ENCODE results near the gene EXPH5.
"Not testable (repeated sequence)": the region's sequence is repeated elsewhere in the genome, so short reads cannot be mapped to it uniquely, and the experiment has no call there.

Gene EXPH5

DNA sequence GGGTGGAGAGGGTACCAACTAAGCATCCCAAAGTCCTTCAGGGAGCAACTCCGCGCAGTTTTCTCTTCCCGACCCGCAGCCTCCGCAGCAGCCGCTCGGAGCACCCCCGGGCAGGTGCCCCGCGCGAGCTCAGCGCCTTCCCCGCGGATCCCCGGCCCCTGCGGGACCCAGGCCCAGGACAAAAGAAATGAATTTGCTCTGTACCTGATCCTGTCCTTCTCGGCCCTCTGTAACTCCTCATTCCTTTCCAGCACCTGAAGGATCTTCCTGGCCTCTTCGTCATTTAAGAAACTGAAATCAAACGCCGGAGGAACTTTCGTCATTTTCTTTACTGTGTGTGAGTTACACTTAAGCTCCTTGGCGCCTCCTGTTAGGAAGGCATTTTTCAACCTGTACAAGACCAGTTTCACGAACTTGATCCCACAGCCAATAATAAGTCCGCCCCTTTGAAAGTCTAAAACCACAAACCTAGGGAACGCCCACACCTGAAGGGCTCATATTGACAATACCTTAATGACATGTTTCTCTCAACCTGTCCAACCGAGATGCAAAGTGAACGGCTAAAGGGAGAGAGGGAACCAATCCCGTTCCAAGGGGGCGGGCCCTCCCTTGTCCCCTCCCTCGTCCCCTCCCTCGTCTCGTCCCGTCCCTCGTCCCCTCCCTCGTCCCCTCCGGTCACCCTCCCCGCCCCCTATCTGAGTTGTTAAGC is at the start of gene EXPH5:
TSS of gene EXPH5 (minus strand) at position 555 of the 709 bp plus-strand sequence. CDS start at position 323, 232 bp downstream.
- peak within 1 kb of the TSS; percentile 50 to 59 for H3K4me3 ChIP-seq (replicated peaks in 1 of 2; ENCODE audit: low read depth in 2 of 2, low read length in 2 of 2)
- DNase-seq (ENCODE audit: low read depth in 2 of 2), result peak; percentile 35 to 46
- TF ChIP-seq, protein P1, sequence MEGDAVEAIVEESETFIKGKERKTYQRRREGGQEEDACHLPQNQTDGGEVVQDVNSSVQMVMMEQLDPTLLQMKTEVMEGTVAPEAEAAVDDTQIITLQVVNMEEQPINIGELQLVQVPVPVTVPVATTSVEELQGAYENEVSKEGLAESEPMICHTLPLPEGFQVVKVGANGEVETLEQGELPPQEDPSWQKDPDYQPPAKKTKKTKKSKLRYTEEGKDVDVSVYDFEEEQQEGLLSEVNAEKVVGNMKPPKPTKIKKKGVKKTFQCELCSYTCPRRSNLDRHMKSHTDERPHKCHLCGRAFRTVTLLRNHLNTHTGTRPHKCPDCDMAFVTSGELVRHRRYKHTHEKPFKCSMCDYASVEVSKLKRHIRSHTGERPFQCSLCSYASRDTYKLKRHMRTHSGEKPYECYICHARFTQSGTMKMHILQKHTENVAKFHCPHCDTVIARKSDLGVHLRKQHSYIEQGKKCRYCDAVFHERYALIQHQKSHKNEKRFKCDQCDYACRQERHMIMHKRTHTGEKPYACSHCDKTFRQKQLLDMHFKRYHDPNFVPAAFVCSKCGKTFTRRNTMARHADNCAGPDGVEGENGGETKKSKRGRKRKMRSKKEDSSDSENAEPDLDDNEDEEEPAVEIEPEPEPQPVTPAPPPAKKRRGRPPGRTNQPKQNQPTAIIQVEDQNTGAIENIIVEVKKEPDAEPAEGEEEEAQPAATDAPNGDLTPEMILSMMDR (IDR thresholded peaks at IDR 0.05; ENCODE audit: low read depth, low read length), result no peak

GRCh38 chr11:108641752-108642151 is 48.2 kb upstream of the EXPH5 start:
- not testable (repeated sequence) for DNase-seq (ENCODE audit: low read depth in 2 of 2); H3K4me3 ChIP-seq (replicated peaks in 1 of 2; ENCODE audit: low read depth in 2 of 2, low read length in 2 of 2)

DNA sequence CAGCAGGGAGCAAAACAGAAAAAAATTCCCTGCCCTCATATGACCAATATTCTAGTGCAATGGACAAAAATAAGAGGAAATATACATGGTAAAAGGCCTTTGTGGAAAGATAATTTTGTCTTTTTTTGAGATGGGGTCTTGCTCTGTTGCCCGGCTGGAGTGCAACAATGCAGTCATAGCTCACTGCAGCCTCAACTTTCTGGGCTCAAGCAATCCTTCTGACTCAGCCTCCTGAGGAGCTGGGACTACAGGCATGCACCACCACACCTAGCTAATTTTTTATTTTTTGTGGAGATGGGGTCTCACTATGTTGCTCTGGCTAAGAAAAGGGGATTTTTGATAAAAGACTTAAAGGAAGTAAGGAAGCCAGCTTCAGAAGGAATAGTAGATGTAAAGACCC is 45.6 kb upstream of the EXPH5 start:
- DNase-seq (ENCODE audit: low read depth in 2 of 2), result no peak
- TF ChIP-seq, protein P1 (IDR thresholded peaks at IDR 0.05; ENCODE audit: low read depth, low read length), result no peak
- H3K4me3 ChIP-seq (replicated peaks in 1 of 2; ENCODE audit: low read depth in 2 of 2, low read length in 2 of 2), result no peak overlapping the region

DNA sequence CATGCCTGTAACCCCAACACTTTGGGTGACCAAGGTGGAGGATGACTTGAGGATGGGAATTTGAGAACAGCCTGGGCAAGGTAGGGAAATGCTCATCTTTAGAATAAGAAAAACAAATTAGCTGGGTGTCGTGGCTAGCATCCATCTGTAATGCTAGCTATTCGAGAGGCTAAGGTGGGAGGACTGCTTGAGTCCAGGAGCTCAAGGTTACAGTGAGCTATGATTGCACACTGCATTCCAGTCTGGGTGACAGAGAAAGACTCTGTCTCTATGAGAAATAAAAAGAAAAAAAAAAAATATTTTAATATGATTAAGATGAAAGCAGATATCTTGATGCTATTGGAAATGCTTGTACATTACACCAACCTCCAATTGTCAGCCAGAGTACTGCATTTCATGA is 42.7 kb upstream of the EXPH5 start:
- no peak overlapping the region for H3K4me3 ChIP-seq (replicated peaks in 1 of 2; ENCODE audit: low read depth in 2 of 2, low read length in 2 of 2)
- DNase-seq (ENCODE audit: low read depth in 2 of 2), result no peak
- TF ChIP-seq, protein P1 (IDR thresholded peaks at IDR 0.05; ENCODE audit: low read depth, low read length), result no peak

GRCh38 chr11:108635106-108635505 is 41.5 kb upstream of the EXPH5 start:
- no peak for DNase-seq (ENCODE audit: low read depth in 2 of 2)
- TF ChIP-seq, protein P1 (IDR thresholded peaks at IDR 0.05; ENCODE audit: low read depth, low read length), result no peak
- no peak overlapping the region for H3K4me3 ChIP-seq (replicated peaks in 1 of 2; ENCODE audit: low read depth in 2 of 2, low read length in 2 of 2)

DNA sequence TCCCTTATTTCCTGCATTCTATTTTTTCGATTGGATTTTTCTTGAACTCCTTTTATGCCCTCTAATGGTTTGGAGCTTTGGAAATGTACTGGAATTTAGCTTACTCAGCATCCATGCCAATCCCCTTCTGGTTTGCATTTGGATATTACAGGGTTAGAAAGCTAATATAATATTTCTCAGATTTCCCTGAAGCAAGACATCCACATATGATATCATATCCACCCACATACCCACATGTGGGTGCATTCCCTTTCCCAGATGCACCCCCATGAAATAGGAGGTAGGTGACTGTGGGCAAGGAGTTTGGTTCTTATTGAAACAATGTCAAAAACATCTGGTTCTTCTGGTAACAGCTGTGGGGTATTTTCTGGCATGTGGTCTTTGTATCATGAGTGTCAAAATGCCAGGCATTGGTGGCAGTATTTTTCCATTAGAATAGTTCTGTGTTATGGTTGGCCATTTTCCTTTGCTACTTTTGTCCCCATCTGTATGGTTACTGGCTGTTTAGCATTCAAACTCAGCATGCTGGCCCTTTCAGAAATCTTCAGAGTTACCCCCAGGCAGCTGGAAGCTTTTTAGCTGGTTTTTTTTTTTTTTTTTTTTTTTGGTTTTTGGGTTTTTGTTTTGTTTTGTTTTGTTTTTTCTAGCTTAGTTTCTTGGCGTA is 38.6 kb upstream of the EXPH5 start:
- no peak for DNase-seq (ENCODE audit: low read depth in 2 of 2)
- H3K4me3 ChIP-seq (replicated peaks in 1 of 2; ENCODE audit: low read depth in 2 of 2, low read length in 2 of 2), result no peak overlapping the region
- TF ChIP-seq, protein P1 (IDR thresholded peaks at IDR 0.05; ENCODE audit: low read depth, low read length), result no peak

DNA sequence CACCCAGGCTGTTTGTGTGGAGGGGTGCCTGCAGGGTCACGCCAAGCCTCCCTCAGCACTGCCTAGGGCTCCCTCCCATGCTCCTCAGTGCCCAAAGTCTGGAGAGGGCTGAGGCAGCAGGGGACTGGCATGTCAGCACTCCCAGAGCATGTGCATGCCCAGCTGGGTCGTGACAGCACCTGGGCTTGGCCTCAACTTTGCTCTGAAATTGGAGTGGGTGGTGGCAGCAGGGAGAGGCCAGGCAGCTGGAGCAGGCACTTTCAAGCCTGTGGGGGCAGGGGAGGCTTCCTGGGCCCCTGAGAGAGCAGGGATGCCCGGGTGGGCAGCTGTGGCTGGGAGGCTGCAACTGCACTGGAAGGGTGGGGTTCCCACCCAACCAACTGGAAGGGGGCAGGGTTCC is 35.7 kb upstream of the EXPH5 start:
- TF ChIP-seq, protein P1 (IDR thresholded peaks at IDR 0.05; ENCODE audit: low read depth, low read length), result no peak
- H3K4me3 ChIP-seq (replicated peaks in 1 of 2; ENCODE audit: low read depth in 2 of 2, low read length in 2 of 2), result no peak overlapping the region
- DNase-seq (ENCODE audit: low read depth in 2 of 2), result no peak
